GM21360 (cell line): ENCODE results near the gene RPS24.
"Not testable (repeated sequence)": the region's sequence is repeated elsewhere in the genome, so short reads cannot be mapped to it uniquely, and the experiment has no call there.

Experiments
- ATAC-seq: cut with Tn5 transposase; IDR thresholded peaks from one replicate; pipeline ENCODE4 v1.9.1; 2021; ENCODE audit warnings: mild to moderate bottlenecking, moderate library complexity; ENCODE audit not compliant: unreplicated experiment

The RPS24 gene

DNA sequence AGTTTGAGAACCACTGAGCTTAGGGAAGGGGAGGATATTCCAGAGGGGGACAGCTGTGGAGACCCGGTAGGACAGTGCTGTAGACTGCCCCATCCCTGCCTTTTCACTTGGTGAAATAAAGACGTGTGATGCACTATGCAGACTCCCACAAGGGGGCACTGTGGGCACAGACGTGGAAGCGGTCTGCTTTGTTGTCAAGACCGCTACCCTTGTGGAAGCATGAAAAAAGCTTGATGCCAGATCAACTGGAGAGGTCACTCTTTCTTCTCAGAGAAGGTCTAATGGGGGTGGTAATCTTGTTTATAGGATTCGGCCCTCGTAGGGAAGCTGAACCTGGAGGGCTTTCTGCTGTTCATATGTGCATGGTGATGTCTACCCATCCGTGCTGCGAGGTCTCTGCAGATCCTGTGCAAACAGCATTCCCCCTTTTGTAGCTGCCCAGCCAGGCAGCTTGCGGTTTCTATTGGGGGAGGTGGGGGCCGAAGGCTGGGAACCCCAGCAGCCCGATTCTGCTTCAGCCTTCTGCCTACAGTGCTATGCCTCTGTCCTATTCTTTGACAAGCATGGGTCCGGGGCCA lies 13.7 kb downstream of the RPS24 start:
- ATAC-seq: no peak

GRCh38 chr10:78049851-78050250 lies 16.2 kb downstream of the RPS24 start:
- ATAC-seq: no peak

- no peak for ATAC-seq
Observed at GRCh38 chr10:78053211-78053868, 19.7 kb downstream of the RPS24 start.

DNA sequence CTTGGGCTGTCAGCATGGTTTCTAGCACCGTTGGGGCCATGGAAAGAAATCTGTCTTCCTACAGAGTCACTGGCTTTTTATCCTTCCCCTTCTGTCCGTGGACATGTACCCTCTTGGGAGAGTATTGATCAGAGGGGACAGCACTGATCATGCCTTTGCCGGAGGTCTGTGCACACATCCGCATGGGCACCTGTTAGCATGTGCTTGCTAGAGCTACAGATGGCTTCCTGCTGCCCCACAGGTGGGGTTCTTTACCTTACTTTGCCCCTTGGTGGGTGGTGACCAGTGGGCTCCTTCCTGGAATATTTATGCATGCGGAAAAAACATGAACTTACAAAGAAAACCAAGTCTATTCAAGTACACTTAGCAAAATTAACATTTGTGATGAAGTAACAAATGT lies 24.9 kb downstream of the RPS24 start:
- no peak for ATAC-seq

DNA sequence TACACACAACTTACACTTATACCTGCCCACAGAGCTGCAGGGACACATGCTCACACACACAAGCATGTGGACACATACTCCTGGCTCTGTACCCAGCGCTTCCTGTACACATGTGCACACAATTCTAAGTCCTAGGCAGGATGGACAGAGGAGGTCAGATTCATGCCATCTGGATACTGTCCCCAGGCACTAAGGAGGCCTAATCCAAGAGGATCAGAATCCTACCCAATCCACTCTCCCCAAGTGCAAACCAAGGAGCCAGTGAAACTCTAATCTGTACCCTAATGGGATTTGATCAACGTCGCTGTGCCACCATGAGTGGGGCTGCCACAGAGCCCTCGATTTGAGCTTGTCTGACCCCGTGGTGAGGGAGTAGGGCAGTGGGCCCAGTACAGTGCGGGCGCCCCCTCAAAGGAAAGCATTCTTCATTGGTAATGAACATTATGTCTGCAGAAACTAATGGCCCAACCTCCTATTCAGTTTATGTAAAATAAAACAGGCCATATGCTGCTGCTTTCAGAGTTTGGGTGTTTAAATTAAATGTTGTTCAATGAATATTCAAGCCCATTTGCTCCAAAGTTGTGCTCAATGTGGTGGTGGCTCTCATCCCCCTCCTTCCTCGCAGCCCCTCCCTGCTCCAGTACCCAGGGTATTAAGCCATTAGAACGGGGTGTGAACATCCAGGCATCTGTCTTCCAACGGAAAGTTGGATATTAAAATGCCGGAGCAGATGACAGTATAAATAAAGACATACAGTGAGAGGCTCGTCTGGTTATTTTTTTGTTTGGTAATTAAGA lies 26.4 kb downstream of the RPS24 start:
- no peak for ATAC-seq

DNA sequence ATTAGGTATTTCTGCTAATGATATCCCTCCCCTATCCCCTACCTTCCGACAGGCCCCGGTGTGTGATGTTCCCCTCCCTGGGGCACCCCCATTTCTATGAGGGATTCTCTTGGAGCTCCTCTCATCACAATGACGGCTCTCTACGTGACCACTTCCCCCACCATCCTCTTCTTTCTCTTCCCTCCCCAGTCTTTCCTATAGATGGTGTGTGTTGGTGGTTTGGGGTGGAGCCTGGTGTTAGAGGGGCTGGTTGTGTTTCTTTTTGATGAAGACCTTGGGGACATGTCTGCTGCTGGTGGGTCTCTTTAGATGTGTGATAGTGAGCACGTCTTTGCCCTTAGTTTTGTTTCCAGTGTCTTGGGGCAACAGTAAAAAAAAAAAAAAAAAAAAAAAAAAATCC lies 28.6 kb downstream of the RPS24 start:
- no peak for ATAC-seq

DNA sequence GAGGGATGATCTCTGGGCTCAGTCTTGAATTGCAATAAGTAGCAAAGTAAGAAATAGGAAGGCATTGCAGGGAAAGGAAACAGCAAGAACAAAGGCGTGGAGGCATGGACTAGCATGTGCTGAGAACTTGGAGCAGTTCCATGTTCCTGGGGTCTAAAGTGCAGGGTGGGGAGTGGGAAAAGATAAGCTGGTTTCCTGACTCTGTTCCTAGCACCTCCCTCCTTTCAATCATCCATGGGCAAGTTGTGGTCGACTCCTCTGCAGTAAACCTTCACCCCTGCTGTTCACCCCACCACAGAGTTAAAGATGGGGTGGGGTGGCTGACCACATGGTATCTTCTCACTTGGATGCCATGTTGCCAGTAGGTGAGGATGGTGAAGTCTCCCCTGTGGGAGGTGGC lies 29.6 kb downstream of the RPS24 start:
- ATAC-seq: no peak

- ATAC-seq: not testable (repeated sequence)
Observed at GRCh38 chr10:78064919-78065318, 31.3 kb downstream of the RPS24 start.

DNA sequence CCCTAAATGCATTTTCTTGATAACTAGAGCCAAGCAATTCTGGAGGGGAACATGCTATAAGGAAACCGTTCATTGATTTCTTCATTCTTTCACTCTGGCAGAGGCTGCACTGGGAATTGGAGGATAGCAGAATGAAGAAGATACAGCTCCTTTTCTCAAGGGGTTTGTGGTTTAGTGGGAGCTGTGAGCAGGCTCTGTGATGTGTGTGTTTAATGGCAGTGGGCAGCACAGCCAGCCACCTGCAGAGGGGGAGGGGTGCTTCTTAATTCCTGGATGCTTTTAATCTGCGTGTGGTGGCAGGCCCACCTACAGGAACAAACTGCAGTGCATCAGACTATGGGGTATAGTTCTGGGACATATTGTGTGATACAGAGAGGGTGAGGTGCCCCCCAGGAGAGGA lies 31.9 kb downstream of the RPS24 start:
- no peak for ATAC-seq

DNA sequence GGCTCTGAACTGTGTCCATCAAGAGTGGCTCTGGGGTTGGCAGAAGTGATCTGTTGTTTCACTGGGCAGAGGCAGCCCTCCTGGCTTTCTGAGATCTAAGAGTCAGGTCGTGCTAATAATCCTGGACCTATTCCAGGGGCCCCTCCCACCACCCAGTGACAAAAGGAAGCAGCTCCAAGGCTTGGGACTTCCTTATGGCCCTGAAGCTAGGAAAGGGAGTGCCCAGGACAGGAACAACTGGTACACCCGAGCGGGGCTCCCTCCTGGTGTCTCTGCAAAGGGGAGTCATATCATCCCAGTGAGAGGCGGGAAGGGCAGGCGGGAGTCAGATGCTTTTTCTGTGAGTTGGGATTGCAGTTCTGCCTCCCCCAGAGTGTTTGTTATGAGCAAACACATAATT lies 32.3 kb downstream of the RPS24 start:
- no peak for ATAC-seq

- no peak for ATAC-seq
Observed at GRCh38 chr10:78066728-78067430, 33.2 kb downstream of the RPS24 start.

DNA sequence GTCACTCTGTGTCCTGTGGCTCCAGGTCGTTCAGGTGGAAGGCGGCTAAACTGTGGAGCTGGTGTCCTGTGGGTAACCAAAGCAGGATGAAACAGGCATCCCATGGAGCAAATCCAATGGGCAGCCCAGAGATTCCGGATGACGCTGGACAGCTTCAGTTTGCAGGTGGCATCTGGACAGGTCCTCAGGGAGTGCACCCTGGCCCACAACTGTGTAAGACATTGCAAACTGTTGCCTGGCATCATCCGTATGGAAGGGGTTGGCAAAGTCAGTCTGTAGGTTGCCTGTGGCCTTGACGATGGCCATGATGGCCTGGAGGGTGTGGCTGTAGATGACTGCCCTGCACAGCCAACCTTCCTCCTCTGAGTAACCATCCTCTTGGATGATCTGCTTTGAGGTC lies 35.5 kb downstream of the RPS24 start:
- ATAC-seq: no peak

DNA sequence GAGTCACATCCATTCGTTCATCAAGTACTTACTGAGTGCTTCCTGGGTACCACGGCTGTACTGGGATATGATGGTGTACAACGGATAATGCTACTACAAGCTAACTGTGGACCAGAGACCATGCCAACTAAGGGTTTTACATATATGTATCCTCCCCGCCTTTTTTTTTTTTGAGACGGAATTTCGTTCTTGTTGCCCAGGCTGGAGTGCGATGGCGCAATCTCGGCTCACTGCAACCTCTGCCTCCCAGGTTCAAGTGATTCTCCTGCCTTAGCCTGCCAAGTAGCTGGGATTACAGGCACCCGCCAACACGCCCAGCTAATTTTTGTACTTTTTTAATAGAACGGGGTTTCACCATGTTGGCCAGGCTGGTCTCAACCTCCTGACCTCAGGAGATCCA lies 36.4 kb downstream of the RPS24 start:
- not testable (repeated sequence) for ATAC-seq

GRCh38 chr10:78070726-78071125 lies 37.1 kb downstream of the RPS24 start:
- ATAC-seq: no peak

- no peak for ATAC-seq
Observed at GRCh38 chr10:78071140-78071856, 37.6 kb downstream of the RPS24 start.

DNA sequence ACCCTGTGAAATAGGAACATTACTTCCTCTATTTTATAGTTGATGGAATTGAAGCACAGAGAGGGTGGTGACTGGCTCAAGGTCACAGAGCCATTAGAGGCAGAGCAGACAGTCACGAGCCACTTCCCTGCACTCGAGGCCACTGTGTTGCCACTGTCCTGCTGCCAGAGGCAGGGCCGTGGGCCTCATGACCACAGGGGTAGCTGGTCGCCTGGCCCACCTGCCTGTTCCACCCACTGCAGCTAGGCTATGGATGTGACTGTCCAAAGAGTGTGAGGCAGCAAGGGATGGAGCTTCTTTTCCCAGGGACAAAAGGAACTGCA lies 38.2 kb downstream of the RPS24 start:
- no peak for ATAC-seq

GRCh38 chr10:78072504-78072903 lies 38.8 kb downstream of the RPS24 start:
- no peak for ATAC-seq

DNA sequence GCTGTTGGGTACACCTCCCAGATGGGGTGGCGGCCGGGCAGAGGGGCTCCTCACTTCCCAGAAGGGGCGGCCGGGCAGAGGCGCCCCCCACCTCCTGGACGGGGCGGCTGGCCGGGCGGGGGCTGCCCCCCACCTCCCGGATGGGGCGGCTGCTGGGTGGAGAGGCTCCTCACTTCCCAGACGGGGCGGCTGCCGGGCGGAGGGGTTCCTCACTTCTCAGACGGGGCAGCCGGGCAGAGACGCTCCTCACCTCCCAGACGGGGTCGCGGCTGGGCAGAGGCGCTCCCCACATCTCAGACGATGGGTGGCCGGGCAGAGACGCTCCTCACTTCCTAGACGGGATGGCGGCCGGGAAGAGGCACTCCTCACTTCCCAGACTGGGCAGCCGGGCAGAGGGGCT lies 42.1 kb downstream of the RPS24 start:
- ATAC-seq: not testable (repeated sequence)

DNA sequence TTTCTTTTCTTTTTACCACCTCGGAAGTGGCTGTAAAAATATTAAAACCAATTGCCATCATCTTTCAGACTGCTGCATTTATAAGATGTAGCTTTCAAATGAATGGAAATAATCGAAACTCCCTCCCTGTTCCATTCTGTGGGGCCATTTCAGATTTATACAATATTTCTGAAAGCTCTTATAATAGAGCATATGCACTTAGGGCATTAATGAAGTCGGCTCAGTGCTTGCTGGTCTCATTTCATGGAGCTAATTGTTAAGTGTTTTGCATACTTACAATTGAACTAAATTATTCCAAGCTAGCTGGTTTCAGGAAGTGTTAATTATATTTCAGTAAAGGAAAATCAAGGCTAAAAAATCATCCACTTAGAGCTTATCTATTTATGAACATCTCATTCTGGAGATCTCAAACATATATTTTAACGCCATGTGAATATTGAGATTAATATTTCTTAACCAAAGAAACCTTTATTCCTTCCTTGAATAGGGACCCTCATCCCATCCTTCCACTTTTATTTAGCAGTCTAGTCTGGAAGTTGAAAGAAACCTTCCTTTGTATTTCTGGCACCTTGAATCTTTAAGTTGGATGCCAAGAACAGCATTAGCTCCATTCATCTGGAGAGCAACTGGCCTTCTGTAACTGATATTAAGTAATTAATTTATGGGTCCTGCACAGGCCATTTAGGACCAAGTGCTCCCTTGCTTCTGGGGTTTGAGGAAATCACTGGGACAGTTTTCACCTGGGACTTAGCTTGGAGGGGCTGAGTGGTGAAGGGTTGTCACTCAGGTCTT lies 45.1 kb downstream of the RPS24 start:
- ATAC-seq: no peak

DNA sequence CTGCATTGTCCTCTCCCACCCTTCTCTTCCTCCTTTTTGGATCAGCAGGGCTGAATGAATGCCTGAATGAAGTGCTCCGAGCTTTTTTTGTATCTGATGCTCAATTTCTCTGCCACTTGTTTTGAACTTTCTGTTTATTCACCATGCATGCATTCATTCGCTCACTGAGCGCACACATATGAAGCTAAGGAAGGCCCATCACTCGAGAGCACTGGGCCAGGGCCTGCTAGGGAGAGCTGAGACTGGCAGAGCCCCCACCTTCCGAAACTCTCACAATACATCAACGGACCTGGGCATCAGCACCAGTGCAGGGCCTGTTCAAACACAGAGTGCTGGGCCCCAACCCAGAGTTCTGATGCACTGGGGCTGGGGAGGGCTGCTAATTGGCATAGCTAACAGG lies 45.7 kb downstream of the RPS24 start:
- ATAC-seq: no peak
